GM21576 (cell line): ENCODE results near the gene NUCB2.
"Not testable (repeated sequence)": the region's sequence is repeated elsewhere in the genome, so short reads cannot be mapped to it uniquely, and the experiment has no call there.

Experiments
- ATAC-seq: cut with Tn5 transposase; IDR thresholded peaks from one replicate; pipeline ENCODE4 v1.9.1; 2021; ENCODE audit warnings: mild to moderate bottlenecking, moderate library complexity; ENCODE audit not compliant: unreplicated experiment

NUCB2 gene

GRCh38 chr11:17276236-17277023, at the start of gene NUCB2:
Gene NUCB2 (plus strand): TSS chr11:17276739. CDS start chr11:17295324, 18,585 bp downstream.
- ATAC-seq, result peak; percentile 98

- ATAC-seq, result not testable (repeated sequence)
Observed at GRCh38 chr11:17228186-17228925, 48.2 kb upstream of the NUCB2 start.

GRCh38 chr11:17229481-17230152, 46.9 kb upstream of the NUCB2 start:
- ATAC-seq, result no peak

GRCh38 chr11:17230867-17231851, 45.4 kb upstream of the NUCB2 start:
- peak; percentile 93 for ATAC-seq

- ATAC-seq, result no peak
Observed at GRCh38 chr11:17233101-17233500, 43.4 kb upstream of the NUCB2 start.

- ATAC-seq, result no peak
Observed at GRCh38 chr11:17238377-17238776, 38.2 kb upstream of the NUCB2 start.

- ATAC-seq, result not testable (repeated sequence)
Observed at GRCh38 chr11:17239927-17240326, 36.6 kb upstream of the NUCB2 start.

- ATAC-seq, result no peak
Observed at GRCh38 chr11:17240780-17241179, 35.8 kb upstream of the NUCB2 start.

GRCh38 chr11:17242954-17243353, 33.6 kb upstream of the NUCB2 start:
- ATAC-seq, result not testable (repeated sequence)

- ATAC-seq, result no peak
Observed at GRCh38 chr11:17244046-17244445, 32.5 kb upstream of the NUCB2 start.

- no peak for ATAC-seq
Observed at GRCh38 chr11:17250561-17251350, 25.8 kb upstream of the NUCB2 start.

GRCh38 chr11:17252704-17253103, 23.8 kb upstream of the NUCB2 start:
- ATAC-seq, result no peak

- no peak for ATAC-seq
Observed at GRCh38 chr11:17256512-17256911, 20.0 kb upstream of the NUCB2 start.

GRCh38 chr11:17257196-17257595, 19.3 kb upstream of the NUCB2 start:
- ATAC-seq, result no peak

GRCh38 chr11:17258670-17259069, 17.9 kb upstream of the NUCB2 start:
- ATAC-seq, result no peak

- no peak for ATAC-seq
Observed at GRCh38 chr11:17259519-17259918, 17.0 kb upstream of the NUCB2 start.

GRCh38 chr11:17260020-17260419, 16.5 kb upstream of the NUCB2 start:
- ATAC-seq, result no peak

- ATAC-seq, result no peak
Observed at GRCh38 chr11:17263769-17264168, 12.8 kb upstream of the NUCB2 start.

GRCh38 chr11:17266781-17267180, 9.8 kb upstream of the NUCB2 start:
- ATAC-seq, result no peak

- no peak for ATAC-seq
Observed at GRCh38 chr11:17267576-17267975, 9.0 kb upstream of the NUCB2 start.
